ENCODE measurements around the gene UCN3. TPM values are rescaled to one million over a fixed set of nuclear protein-coding genes. Genes with fewer than 3 reads are reported as not detected.

The UCN3 gene
- total RNA-seq, 6 donors from 2014 or later = 1.3 to 1.6 TPM; not detected in 4

GRCh38 chr10:5393529-5393928, 28.8 kb downstream of the UCN3 start:
- DNase-seq (peak in 1 of 2 donors; percentile 57), ATAC-seq (ENCODE audit: low FRiP score in 2 of 2) (no peak)
- no peaks in the 10 kb centered on the region for H3K4me1 ChIP-seq
- H3K4me3 ChIP-seq = no peak overlapping the region
- TF ChIP-seq POLR2AphosphoS5 (IDR thresholded peaks at IDR 0.05) (no peak), CTCF (IDR thresholded peaks at IDR 0.05) (no peak), EP300 (IDR thresholded peaks at IDR 0.05) (no peak), POLR2A (IDR thresholded peaks at IDR 0.05) (no peak)
- no peak overlapping the region for H3K27ac ChIP-seq
- 93 to 94% methylated on average over 12 to 14 of the region's 14 CpGs for WGBS, 2 donors
- H3K36me3 ChIP-seq = no peaks in the 10 kb centered on the region
- no peaks in the 10 kb centered on the region for H3K27me3 ChIP-seq
- H3K9me3 ChIP-seq = peaks cover 15 to 21% (median 20%) of the 10 kb centered on the region in 4 donors

GRCh38 chr10:5395168-5395567, 30.4 kb downstream of the UCN3 start:
- no peak for DNase-seq
- H3K27ac ChIP-seq = no peak overlapping the region
- peaks cover 10 to 17% (median 15%) of the 10 kb centered on the region in 4 donors for H3K9me3 ChIP-seq
- H3K4me1 ChIP-seq = no peaks in the 10 kb centered on the region
- H3K4me3 ChIP-seq = no peak overlapping the region
- ATAC-seq (ENCODE audit: low FRiP score in 2 of 2) = no peak
- 91 to 93% methylated on average over 16 to 18 of the region's 18 CpGs for WGBS, 2 donors
- TF ChIP-seq CTCF (IDR thresholded peaks at IDR 0.05) (no peak), POLR2AphosphoS5 (IDR thresholded peaks at IDR 0.05) (no peak), POLR2A (IDR thresholded peaks at IDR 0.05) (no peak), EP300 (IDR thresholded peaks at IDR 0.05) (no peak)
- H3K36me3 ChIP-seq = no peaks in the 10 kb centered on the region
- H3K27me3 ChIP-seq = no peaks in the 10 kb centered on the region

DNA sequence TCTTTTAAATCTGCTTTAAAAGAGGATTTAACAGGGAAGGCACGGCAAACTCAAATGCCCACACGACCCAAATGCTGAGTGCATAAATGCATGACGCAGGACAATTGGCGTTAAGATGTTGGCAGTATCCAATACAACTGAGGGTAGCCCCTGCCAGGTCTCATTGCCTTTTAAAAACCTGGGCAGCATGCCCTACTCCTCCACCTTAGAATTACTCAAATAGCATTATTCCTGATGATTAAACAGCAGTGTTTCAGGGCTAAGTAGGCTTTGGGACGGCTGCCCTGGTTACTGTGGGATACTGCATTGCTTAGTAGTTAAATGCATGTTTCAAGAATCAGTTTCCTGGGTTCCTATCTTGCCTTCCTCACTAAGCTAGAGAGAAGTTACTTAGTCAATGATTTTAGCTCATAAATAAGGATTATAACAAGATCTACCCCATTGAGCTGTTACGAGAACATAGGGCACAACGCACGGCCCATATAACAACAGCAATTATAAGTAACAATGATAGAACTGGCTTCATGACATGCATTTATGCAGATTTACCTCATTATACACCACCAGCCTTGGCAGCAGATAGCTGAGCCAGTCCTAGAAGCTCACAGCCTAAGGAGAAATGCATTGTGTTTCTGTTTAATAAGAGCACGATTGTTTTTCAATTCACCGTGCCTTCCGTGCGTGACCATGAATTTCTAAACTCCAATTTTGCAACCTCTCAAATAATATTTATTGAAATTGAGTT, 32.0 kb downstream of the UCN3 start:
- H3K9me3 ChIP-seq = peaks cover 0 to 1% (median under 1%) of the 10 kb centered on the region in 4 donors
- DNase-seq = no peak
- WGBS, 2 donors = 87 to 92% methylated on average over 12 of the region's 12 CpGs

DNA sequence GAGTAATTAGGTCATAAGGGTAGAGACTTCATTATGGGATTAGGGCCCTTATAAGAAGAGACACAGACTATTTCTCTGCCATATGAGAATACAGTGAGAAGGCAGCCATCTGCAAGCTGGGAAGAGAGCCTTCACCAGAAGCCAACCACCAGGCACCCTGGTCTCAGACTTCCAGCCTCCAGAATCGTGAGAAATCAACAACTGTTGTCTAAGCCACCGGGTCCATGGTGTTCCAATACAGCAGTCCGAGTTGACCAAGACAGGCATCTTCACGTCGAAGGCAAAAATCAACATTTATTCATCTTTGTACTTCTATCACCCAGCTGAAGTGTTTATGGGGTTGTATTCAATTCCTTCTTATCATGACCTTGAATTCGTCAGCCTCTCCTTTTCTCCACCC, 34.6 kb downstream of the UCN3 start:
- TF ChIP-seq POLR2AphosphoS5 (IDR thresholded peaks at IDR 0.05) (no peak), CTCF (IDR thresholded peaks at IDR 0.05) (no peak), EP300 (IDR thresholded peaks at IDR 0.05) (no peak), POLR2A (IDR thresholded peaks at IDR 0.05) (no peak)
- 71 to 75% methylated on average over 6 of the region's 6 CpGs for WGBS, 2 donors
- Histone ChIP-seq H3K27me3 (no peaks in the 10 kb centered on the region), H3K36me3 (no peaks in the 10 kb centered on the region), H3K4me3 (no peak overlapping the region), H3K27ac (no peak overlapping the region), H3K9me3 (no peaks in the 10 kb centered on the region), H3K4me1 (no peaks in the 10 kb centered on the region)
- no peak for DNase-seq
- ATAC-seq (ENCODE audit: low FRiP score in 2 of 2) = no peak

More for the DNA sequence above, 32.0 kb downstream of the UCN3 start:
- Histone ChIP-seq H3K27ac (no peak overlapping the region), H3K4me1 (no peaks in the 10 kb centered on the region), H3K4me3 (no peak overlapping the region), H3K36me3 (no peaks in the 10 kb centered on the region), H3K27me3 (no peaks in the 10 kb centered on the region)
- TF ChIP-seq EP300 (IDR thresholded peaks at IDR 0.05) = no peak
- TF ChIP-seq POLR2AphosphoS5 (IDR thresholded peaks at IDR 0.05) = no peak
- no peak for TF ChIP-seq POLR2A (IDR thresholded peaks at IDR 0.05)
- no peak for TF ChIP-seq CTCF (IDR thresholded peaks at IDR 0.05)
- ATAC-seq (ENCODE audit: low FRiP score in 2 of 2) = no peak
